Measurements from ENCODE around the gene SUMO3.

Gene SUMO3

DNA sequence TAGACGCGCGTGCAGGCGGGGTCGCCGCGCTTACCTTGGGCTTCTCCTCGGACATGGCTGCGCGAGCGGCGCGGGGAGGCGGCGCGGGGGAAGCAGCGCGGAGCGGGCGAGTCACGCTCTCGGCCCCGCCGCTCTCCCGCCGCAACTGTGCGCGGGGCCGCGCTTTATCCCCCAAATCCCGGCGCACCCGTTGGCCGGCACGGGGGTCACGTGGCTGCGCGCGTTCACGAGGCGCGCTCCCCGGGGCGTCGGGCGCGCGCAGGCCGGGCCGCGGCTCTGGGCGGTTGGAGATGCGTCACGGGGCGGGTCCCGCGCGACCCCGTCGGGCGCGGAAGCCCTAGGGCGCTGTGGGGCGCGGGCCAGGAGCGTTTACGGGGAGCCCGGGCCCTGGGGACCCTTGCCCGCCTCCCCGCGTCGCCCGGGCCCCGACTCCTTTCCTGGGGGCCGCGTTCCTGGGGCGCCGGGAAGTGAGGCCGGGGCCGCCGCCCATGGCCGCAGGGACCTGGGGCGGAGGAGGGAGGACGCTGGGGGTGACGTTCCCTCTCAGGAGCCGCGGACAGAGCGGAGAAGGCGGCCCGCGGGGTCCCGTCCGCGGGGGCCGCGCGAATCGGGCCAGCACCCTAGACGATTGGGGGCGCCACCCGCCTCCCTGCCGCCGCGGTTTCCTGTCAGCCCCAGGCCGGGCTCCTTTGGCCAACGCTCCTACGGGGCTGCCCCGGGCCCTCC lies at the start of gene SUMO3:
Gene SUMO3, minus strand, starts transcription at position 149 of the 726 bp plus-strand sequence. Its CDS starts 94 bp downstream, at position 55.
- in situ Hi-C loops (cut with MboI; ENCODE audit: low sequenced_read_pairs): no loop called here

DNA sequence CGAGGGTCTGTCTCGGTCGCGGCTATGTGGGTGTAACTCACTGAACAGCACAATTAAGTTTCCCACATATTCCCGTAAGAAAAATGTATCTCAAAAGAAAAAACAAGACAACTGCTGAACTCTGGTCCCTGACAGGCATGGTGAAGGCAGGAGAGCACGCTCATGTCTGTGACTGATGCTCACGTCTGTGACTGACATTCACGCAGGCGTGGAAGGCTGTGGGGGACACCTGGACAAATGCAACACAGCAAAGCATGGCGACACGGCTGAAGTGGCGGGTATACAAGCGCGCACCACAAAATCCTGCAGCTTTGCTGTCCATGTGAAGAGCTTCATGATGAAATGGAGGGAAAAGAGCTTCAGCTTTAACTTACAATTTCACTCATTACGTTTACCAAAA lies 49.6 kb upstream of the SUMO3 start:
- in situ Hi-C loops (cut with MboI; ENCODE audit: low sequenced_read_pairs): no loop called here

GRCh38 chr21:44866780-44867179 lies 48.9 kb upstream of the SUMO3 start:
- in situ Hi-C loops (cut with MboI; ENCODE audit: low sequenced_read_pairs): no loop called here

- in situ Hi-C loops (cut with MboI; ENCODE audit: low sequenced_read_pairs): no loop called here
Observed at GRCh38 chr21:44865561-44866280, 47.9 kb upstream of the SUMO3 start.

- in situ Hi-C loops (cut with MboI; ENCODE audit: low sequenced_read_pairs): no loop called here
Observed at GRCh38 chr21:44862869-44863685, 45.2 kb upstream of the SUMO3 start.

GRCh38 chr21:44858791-44859190 lies 40.9 kb upstream of the SUMO3 start:
- in situ Hi-C loops (cut with MboI; ENCODE audit: low sequenced_read_pairs): no loop called here

GRCh38 chr21:44858291-44858690 lies 40.4 kb upstream of the SUMO3 start:
- in situ Hi-C loops (cut with MboI; ENCODE audit: low sequenced_read_pairs): no loop called here

- in situ Hi-C loops (cut with MboI; ENCODE audit: low sequenced_read_pairs): no loop called here
Observed at GRCh38 chr21:44857127-44857892, 39.4 kb upstream of the SUMO3 start.

DNA sequence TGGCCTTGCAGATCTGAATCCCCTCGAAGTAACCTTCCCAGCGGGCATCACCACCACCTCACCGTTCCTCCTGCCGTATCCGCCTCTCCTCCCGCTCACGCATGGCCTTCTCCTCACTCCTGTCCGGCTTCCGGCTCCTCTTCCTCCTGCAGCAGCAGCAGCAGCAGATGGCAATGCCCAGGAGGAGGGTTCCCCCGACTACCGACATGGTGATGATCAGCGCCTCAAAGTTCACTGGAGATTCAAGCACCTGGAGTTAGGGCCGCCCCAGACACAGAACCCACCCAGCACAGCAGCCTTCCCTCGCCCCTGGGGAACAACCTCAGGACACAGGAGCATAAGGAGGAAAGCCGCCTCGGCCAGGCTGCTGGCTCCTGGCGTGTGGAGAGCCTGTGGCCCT lies 38.3 kb upstream of the SUMO3 start:
- in situ Hi-C loops (cut with MboI; ENCODE audit: low sequenced_read_pairs): no loop called here

DNA sequence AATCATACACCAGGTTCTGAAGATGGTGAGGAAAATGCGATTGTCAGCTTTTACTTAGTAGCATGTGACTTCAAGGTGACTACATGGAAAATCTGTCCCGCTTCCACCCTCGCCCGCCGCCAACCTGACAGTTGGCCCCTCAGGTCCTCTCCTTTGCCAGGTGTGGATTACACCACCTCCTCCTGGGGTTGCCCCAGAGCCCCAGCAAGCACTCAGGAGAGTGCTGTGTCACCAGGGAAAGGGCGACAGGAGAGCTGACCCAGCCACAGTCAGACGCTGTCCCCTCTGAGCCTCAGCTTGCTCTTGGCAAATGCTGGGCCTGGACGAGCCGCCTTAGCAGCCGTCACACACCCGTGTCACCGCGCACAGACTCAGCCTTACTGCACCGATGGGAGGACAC lies 37.7 kb upstream of the SUMO3 start:
- in situ Hi-C loops (cut with MboI; ENCODE audit: low sequenced_read_pairs): no loop called here

- in situ Hi-C loops (cut with MboI; ENCODE audit: low sequenced_read_pairs): no loop called here
Observed at GRCh38 chr21:44854664-44855446, 37.0 kb upstream of the SUMO3 start.

- in situ Hi-C loops (cut with MboI; ENCODE audit: low sequenced_read_pairs): no loop called here
Observed at GRCh38 chr21:44854391-44854663, 36.5 kb upstream of the SUMO3 start.

DNA sequence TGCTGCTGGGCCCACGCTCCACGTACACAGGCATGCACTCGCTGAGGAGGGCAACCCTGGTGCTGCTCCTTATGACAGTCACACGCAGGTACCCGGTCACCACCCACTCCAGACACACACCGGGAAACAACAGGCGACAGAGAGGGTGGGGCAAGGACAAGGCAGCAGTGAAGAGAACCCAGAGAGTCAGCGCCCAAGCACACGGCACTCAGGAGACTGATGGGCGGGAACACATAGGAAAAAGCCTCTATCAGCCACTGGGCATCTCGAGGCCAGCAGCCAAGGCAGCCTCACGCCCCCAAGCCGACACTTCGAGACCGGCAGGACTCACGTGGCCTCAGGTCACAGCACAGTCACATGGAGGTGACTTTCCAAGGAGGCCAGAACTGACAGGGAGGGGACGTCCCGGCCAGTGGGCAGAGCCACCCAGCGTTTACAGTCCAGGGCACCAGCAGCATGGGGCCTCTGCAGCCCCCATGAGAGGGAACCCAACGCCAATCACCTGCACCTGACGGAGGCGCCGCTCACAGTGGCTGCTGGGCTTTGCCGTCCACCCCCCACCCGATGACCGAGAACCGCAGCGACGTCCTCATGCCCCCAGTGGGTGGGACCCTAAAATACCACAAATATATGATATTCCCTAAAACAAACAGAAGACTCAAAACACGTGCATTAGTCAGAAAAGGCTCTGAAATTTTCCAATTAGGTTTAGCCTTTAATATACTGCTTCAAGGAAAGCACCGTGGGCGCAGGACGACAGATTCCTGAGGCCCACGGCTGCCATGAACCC lies 35.9 kb upstream of the SUMO3 start:
- in situ Hi-C loops (cut with MboI; ENCODE audit: low sequenced_read_pairs): no loop called here

DNA sequence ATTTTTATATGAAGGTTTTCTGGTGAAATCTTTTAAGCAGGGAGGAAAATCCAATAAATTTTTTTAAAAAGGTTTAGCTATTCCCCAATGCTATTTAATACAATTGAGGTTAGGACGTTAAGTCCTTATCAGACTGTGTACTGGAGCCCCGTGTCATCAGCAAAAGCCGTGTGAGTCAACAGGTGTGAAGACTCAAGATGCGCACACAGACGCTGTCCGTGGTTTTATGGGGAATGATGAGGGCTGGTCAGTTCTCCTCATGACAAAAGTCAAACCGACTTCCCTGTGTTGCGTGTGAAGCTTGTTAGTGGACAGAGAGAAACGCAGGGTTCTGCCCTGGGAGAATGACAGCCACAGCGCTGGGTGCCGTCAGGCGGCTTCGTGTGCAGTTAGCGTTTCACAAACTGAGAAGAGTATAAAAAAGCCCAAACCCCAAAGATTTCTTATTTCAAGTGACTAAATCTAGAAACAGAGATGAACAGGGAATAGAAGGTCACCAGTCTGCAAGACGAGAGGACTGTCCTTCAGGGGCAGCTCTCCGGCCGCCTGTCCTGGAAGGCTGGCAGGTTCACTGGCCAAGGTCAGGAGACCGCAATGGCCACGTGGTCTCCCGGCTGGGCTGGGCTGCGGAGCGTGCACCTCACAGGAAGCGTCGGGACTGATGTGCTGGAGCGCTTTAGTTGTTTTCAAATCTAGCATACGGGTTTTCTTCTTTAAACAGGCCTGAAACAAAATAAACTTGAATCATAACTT lies 33.2 kb upstream of the SUMO3 start:
- in situ Hi-C loops (cut with MboI; ENCODE audit: low sequenced_read_pairs): no loop called here

DNA sequence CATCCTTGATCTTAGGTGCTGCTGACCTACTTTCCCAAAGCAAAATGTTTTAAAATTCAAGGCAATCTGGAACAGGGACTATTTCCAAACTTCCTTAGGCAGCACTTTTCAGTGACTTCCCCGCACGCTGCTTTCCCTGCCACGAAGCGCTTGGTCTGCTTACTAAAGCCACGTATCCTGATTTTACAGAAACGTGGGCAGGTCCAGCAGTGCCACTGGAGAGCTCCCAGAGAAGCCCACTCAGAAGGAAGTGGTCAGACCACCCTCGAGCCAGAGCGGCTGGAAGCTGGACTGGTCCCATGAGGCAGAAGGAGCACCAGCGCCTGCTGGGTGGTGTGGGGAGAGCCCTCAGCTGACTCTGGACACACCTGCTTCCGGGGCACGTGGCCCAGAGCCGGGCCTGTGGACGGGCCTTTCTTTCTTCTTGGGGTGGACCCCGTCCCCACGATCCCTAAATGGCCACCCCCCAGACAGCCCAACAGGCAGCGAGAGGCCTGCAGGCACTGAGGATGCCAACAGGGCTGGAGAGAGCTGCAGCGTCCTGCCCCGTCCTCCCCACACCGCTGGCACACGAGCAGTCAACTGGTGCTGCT lies 32.4 kb upstream of the SUMO3 start:
- in situ Hi-C loops (cut with MboI; ENCODE audit: low sequenced_read_pairs): no loop called here

- in situ Hi-C loops (cut with MboI; ENCODE audit: low sequenced_read_pairs): no loop called here
Observed at GRCh38 chr21:44849616-44850130, 31.8 kb upstream of the SUMO3 start.

- in situ Hi-C loops (cut with MboI; ENCODE audit: low sequenced_read_pairs): no loop called here
Observed at GRCh38 chr21:44848821-44849521, 31.1 kb upstream of the SUMO3 start.

Measured in HL-60/S4 (cell line).